ENCODE results near the gene POLR1G. TPM values are rescaled to one million over a fixed set of nuclear protein-coding genes. Genes with fewer than 3 reads are reported as not detected.
"Not testable (repeated sequence)": the region's sequence is repeated elsewhere in the genome, so short reads cannot be mapped to it uniquely, and the experiment has no call there.

The POLR1G gene
- total RNA-seq, 1 experiment from 2014 or later: 6.6 TPM

DNA sequence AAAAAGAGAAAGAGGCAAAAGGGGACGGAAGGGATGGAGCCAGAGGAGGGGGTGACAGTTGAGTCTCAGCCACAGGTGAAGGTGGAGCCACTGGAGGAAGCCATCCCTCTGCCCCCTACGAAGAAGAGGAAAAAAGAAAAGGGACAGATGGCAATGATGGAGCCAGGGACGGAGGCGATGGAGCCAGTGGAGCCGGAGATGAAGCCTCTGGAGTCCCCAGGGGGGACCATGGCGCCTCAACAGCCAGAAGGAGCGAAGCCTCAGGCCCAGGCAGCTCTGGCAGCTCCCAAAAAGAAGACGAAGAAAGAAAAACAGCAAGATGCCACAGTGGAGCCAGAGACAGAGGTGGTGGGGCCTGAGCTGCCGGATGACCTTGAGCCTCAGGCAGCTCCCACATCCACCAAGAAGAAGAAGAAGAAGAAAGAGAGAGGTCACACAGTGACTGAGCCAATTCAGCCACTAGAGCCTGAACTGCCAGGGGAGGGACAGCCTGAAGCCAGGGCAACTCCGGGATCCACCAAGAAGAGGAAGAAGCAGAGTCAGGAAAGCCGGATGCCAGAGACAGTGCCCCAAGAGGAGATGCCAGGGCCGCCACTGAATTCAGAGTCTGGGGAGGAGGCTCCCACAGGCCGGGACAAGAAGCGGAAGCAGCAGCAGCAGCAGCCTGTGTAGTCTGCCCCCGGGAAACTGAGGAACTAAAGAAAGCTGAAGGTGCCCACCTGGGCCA lies 2.5 kb downstream of the POLR1G start:
- Histone ChIP-seq H3K4me2 (ENCODE audit: low read depth, low read length, poor library complexity, severe bottlenecking) (no peak overlapping the region), H2AFZ (ENCODE audit: low read length) (no peak overlapping the region), H3K4me1 (ENCODE audit: low read length) (peaks cover 33% of the 10 kb centered on the region), H3K9me2 (replicated peaks; ENCODE audit: insufficient read depth, low read length) (no peaks in the 10 kb centered on the region), H3K27ac (ENCODE audit: low read length) (no peak overlapping the region), H3K27me3 (ENCODE audit: low read length) (no peaks in the 10 kb centered on the region), H4K20me1 (ENCODE audit: insufficient read depth, low read depth, low read length) (no peaks in the 10 kb centered on the region), H3K9ac (ENCODE audit: low read length) (no peak overlapping the region), H3K36me3 (ENCODE audit: insufficient read depth, low read length) (peaks cover 8% of the 10 kb centered on the region; the same call in 1 of the 2 replicates), H3K79me2 (ENCODE audit: low read length) (peaks cover 21% of the 10 kb centered on the region), H3K9me3 (ENCODE audit: low read length) (no peaks in the 10 kb centered on the region), H3K4me3 (ENCODE audit: low read length) (no peak overlapping the region)
- DNase-seq: no peak

DNA sequence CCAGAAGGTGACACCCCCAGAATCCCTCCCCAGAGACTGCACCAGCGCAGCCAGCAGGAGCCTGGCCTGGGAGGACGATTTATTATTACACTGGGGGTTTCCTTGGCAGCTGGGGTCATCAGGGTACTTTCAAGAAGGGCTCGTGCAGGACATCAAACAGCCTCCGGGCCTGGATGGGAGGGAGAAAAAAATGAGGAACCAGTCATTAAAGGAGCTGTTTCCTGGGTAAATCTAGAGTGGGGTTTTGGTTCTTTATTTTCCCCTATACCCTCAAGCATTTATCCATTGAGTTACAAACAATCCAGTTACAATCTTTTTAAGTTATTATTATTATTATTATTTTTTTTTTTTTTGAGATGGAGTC lies 3.1 kb downstream of the POLR1G start:
- Histone ChIP-seq H3K27me3 (ENCODE audit: low read length) (no peaks in the 10 kb centered on the region), H3K4me3 (ENCODE audit: low read length) (no peak overlapping the region), H3K27ac (ENCODE audit: low read length) (no peak overlapping the region), H3K79me2 (ENCODE audit: low read length) (peaks cover 21% of the 10 kb centered on the region), H3K9me2 (replicated peaks; ENCODE audit: insufficient read depth, low read length) (no peaks in the 10 kb centered on the region), H3K4me1 (ENCODE audit: low read length) (peaks cover 28% of the 10 kb centered on the region), H3K9ac (ENCODE audit: low read length) (no peak overlapping the region), H3K9me3 (ENCODE audit: low read length) (no peaks in the 10 kb centered on the region), H3K36me3 (ENCODE audit: insufficient read depth, low read length) (peaks cover 8% of the 10 kb centered on the region; the same call in 1 of the 2 replicates), H2AFZ (ENCODE audit: low read length) (no peak overlapping the region), H3K4me2 (ENCODE audit: low read depth, low read length, poor library complexity, severe bottlenecking) (no peak overlapping the region), H4K20me1 (ENCODE audit: insufficient read depth, low read depth, low read length) (no peaks in the 10 kb centered on the region)
- DNase-seq: no peak

DNA sequence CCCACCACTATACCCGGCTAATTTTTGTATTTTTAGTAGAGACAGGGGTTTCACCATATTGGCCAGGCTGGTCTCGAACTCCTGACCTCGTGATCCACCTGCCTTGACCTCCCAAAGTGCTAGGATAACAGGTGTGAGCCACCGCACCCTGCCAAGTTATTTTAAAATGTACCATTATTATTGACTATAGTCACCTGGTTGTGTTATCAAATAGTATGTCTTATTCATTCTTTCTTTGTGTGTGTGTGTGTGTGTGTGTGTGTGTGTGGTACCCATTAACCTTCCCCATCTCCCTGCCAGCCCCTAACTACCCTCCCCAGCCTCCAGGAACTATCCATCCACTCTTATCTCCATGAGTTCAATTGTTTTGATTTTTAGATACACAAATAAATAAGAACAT lies 3.9 kb downstream of the POLR1G start:
- not testable (repeated sequence) for H3K27me3 ChIP-seq (ENCODE audit: low read length); H3K4me3 ChIP-seq (ENCODE audit: low read length); H3K9me3 ChIP-seq (ENCODE audit: low read length); H3K36me3 ChIP-seq (ENCODE audit: insufficient read depth, low read length); H4K20me1 ChIP-seq (ENCODE audit: insufficient read depth, low read depth, low read length); H3K9me2 ChIP-seq (replicated peaks; ENCODE audit: insufficient read depth, low read length); H2AFZ ChIP-seq (ENCODE audit: low read length); H3K27ac ChIP-seq (ENCODE audit: low read length); H3K4me2 ChIP-seq (ENCODE audit: low read depth, low read length, poor library complexity, severe bottlenecking); DNase-seq; H3K9ac ChIP-seq (ENCODE audit: low read length)
- H3K79me2 ChIP-seq (ENCODE audit: low read length): peaks cover 21% of the 10 kb centered on the region
- peaks cover 20% of the 10 kb centered on the region for H3K4me1 ChIP-seq (ENCODE audit: low read length)

DNA sequence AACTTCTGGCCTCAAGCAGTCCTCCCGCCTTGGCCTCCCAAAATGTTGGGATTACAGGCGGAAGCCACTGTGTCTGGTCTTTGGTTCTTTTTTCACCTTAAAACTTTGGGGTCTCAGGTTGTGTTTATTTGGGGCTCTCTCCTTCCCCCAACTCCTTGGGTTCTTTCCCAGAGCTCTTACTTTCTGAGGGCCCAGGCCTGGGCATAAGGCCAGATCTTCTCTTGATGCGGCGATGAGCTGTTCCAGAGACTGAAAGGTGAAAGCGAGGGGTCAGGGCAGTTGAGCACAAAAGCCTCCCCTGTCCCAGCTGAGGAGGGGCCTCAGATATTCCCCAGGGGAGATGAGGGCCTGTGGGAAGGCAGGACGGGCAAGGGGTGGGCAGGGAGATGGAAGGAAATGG lies 7.1 kb downstream of the POLR1G start:
- Histone ChIP-seq H3K9me2 (replicated peaks; ENCODE audit: insufficient read depth, low read length) (no peaks in the 10 kb centered on the region), H3K9me3 (ENCODE audit: low read length) (no peaks in the 10 kb centered on the region), H3K27me3 (ENCODE audit: low read length) (no peaks in the 10 kb centered on the region), H3K79me2 (ENCODE audit: low read length) (peaks cover 3% of the 10 kb centered on the region; the same call in 1 of the 2 replicates), H3K27ac (ENCODE audit: low read length) (no peak overlapping the region), H4K20me1 (ENCODE audit: insufficient read depth, low read depth, low read length) (no peaks in the 10 kb centered on the region), H3K4me3 (ENCODE audit: low read length) (no peak overlapping the region), H3K9ac (ENCODE audit: low read length) (no peak overlapping the region), H3K4me2 (ENCODE audit: low read depth, low read length, poor library complexity, severe bottlenecking) (no peak overlapping the region), H2AFZ (ENCODE audit: low read length) (no peak overlapping the region), H3K4me1 (ENCODE audit: low read length) (no peaks in the 10 kb centered on the region), H3K36me3 (ENCODE audit: insufficient read depth, low read length) (peaks cover 18% of the 10 kb centered on the region)
- DNase-seq: no peak

DNA sequence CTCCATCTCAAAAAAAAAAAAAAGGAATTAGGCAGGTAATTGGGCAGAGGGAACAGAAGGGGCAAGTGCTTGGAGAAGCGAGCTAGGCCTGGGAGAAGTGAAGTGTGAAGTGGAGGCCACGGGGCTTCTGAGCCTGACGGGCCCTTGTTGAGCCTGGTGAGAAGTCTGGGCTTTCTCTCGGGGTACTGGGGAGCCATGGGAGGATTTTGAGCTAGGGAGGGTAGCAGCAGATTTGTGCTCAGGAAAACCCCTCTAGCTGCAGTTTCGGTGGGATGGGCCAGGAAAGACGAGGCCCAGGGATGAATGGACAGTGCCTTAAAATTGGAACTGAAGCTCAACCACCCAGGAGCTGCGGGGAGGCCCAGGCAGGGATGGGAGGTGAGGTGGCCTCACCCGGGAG lies 8.0 kb downstream of the POLR1G start:
- no peak overlapping the region for H3K27ac ChIP-seq (ENCODE audit: low read length)
- H3K79me2 ChIP-seq (ENCODE audit: low read length): no peaks in the 10 kb centered on the region
- H3K4me3 ChIP-seq (ENCODE audit: low read length): no peak overlapping the region
- no peaks in the 10 kb centered on the region for H3K9me3 ChIP-seq (ENCODE audit: low read length)
- no peak overlapping the region for H3K9ac ChIP-seq (ENCODE audit: low read length)
- peaks cover 8% of the 10 kb centered on the region for H3K4me1 ChIP-seq (ENCODE audit: low read length)
- peaks cover 18% of the 10 kb centered on the region for H3K36me3 ChIP-seq (ENCODE audit: insufficient read depth, low read length)
- no peaks in the 10 kb centered on the region for H3K9me2 ChIP-seq (replicated peaks; ENCODE audit: insufficient read depth, low read length)
- no peak overlapping the region for H3K4me2 ChIP-seq (ENCODE audit: low read depth, low read length, poor library complexity, severe bottlenecking)
- H4K20me1 ChIP-seq (ENCODE audit: insufficient read depth, low read depth, low read length): no peaks in the 10 kb centered on the region
- H2AFZ ChIP-seq (ENCODE audit: low read length): no peak overlapping the region
- no peaks in the 10 kb centered on the region for H3K27me3 ChIP-seq (ENCODE audit: low read length)
- no peak for DNase-seq

DNA sequence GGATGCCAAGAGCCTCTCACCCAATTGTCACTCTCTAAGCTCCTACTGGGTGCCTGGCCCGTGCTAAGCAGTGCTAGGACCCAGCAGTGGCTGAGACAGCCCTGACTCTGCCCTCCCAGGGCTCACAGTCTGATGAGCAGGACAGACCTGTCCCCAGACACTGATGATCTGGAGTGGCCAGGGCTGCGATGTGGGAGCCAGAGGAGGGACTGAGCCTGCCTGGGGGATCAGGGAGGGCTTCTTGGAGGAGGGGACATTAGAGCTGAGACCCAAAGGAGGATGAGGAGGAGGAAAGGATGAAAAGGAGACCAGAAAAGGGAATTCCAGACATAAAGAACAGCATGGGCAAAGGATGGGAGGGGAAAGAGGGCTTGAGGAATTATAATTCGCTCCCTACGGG lies 10.7 kb downstream of the POLR1G start:
- Histone ChIP-seq H3K27me3 (ENCODE audit: low read length) (no peaks in the 10 kb centered on the region), H3K79me2 (ENCODE audit: low read length) (peaks cover 4% of the 10 kb centered on the region), H3K9me3 (ENCODE audit: low read length) (no peaks in the 10 kb centered on the region), H3K27ac (ENCODE audit: low read length) (no peak overlapping the region), H3K36me3 (ENCODE audit: insufficient read depth, low read length) (peaks cover 16% of the 10 kb centered on the region), H3K9me2 (replicated peaks; ENCODE audit: insufficient read depth, low read length) (no peaks in the 10 kb centered on the region), H3K4me3 (ENCODE audit: low read length) (no peak overlapping the region), H4K20me1 (ENCODE audit: insufficient read depth, low read depth, low read length) (no peaks in the 10 kb centered on the region), H3K9ac (ENCODE audit: low read length) (no peak overlapping the region), H3K4me2 (ENCODE audit: low read depth, low read length, poor library complexity, severe bottlenecking) (no peak overlapping the region), H2AFZ (ENCODE audit: low read length) (no peak overlapping the region), H3K4me1 (ENCODE audit: low read length) (peaks cover 23% of the 10 kb centered on the region)
- DNase-seq: no peak

DNA sequence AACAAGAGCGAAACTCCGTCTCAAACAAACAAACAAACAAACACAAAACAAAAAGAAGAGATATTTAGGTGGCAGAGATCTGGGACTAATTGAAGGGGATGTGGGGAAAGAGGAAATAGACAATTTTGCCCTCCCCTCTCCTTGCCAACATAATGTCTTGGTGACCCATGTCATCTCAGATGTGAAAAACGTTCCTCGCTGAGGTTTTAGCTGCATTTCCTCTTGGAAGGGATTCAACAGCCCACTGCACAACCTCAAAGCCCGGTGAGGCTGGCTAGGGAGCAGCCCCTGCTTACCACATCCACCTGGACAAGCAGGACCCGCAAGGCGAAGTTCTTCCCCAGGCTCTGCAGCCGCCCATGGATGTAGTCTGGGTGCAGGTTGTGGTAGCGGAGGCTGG lies 12.4 kb downstream of the POLR1G start:
- H3K4me1 ChIP-seq (ENCODE audit: low read length): peaks cover 33% of the 10 kb centered on the region

DNA sequence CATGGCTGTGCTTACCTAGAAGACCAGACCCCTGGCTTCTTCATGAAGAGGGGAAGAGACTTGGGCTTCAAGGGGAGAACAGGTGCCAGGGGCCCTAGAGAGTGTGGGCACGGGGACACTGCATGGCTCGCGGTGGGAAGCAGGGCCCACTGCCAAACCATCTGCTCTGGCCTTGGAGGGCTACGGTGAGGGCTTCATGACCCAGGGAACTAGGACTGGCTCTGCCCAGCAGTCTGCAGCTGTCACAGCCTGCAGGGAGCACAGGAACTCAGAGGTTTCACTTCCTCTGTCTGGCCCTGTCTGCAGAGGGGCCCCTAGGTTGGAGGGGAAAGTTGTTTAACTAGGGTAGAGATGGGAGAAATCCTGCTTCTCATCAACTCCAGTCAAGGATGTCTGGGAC lies 13.0 kb downstream of the POLR1G start:
- DNase-seq: peak; percentile 90
- Histone ChIP-seq H3K4me1 (ENCODE audit: low read length) (peaks cover 39% of the 10 kb centered on the region), H2AFZ (ENCODE audit: low read length) (no peak overlapping the region), H3K79me2 (ENCODE audit: low read length) (peaks cover 14% of the 10 kb centered on the region), H4K20me1 (ENCODE audit: insufficient read depth, low read depth, low read length) (no peaks in the 10 kb centered on the region), H3K9me2 (replicated peaks; ENCODE audit: insufficient read depth, low read length) (no peaks in the 10 kb centered on the region), H3K9me3 (ENCODE audit: low read length) (no peaks in the 10 kb centered on the region), H3K36me3 (ENCODE audit: insufficient read depth, low read length) (peaks cover 10% of the 10 kb centered on the region), H3K4me2 (ENCODE audit: low read depth, low read length, poor library complexity, severe bottlenecking) (peak overlapping the region; percentile 70), H3K9ac (ENCODE audit: low read length) (peak overlapping the region; percentile 70), H3K27me3 (ENCODE audit: low read length) (no peaks in the 10 kb centered on the region), H3K27ac (ENCODE audit: low read length) (peak overlapping the region; percentile 87), H3K4me3 (ENCODE audit: low read length) (peak overlapping the region; percentile 57; the same call in 1 of the 2 replicates)

More for the DNA sequence above, 12.4 kb downstream of the POLR1G start:
- Histone ChIP-seq H3K9me3 (ENCODE audit: low read length) (no peaks in the 10 kb centered on the region), H3K36me3 (ENCODE audit: insufficient read depth, low read length) (peaks cover 11% of the 10 kb centered on the region), H3K79me2 (ENCODE audit: low read length) (peaks cover 14% of the 10 kb centered on the region), H3K9ac (ENCODE audit: low read length) (peak overlapping the region; percentile 70), H4K20me1 (ENCODE audit: insufficient read depth, low read depth, low read length) (no peaks in the 10 kb centered on the region), H2AFZ (ENCODE audit: low read length) (no peak overlapping the region), H3K27me3 (ENCODE audit: low read length) (no peaks in the 10 kb centered on the region), H3K4me2 (ENCODE audit: low read depth, low read length, poor library complexity, severe bottlenecking) (peak overlapping the region; percentile 70), H3K27ac (ENCODE audit: low read length) (peak overlapping the region; percentile 87), H3K4me3 (ENCODE audit: low read length) (peak overlapping the region; percentile 57; the same call in 1 of the 2 replicates), H3K9me2 (replicated peaks; ENCODE audit: insufficient read depth, low read length) (no peaks in the 10 kb centered on the region)
- DNase-seq: no peak
